GM20431 (cell line): ENCODE measurements around the gene HYDIN.
"Not testable (repeated sequence)": the region's sequence is repeated elsewhere in the genome, so short reads cannot be mapped to it uniquely, and the experiment has no call there.

Source experiments
- in situ Hi-C: fragments of 300-500 bp; cut with MseI, MboI; formaldehyde crosslinking; loops from one replicate; pipeline ENCODE4 v1.15.0; 2020; ENCODE audit warnings: low sequenced_read_pairs; ENCODE audit not compliant: unreplicated experiment

The HYDIN gene

GRCh38 chr16:70920661-70921060 is 309.9 kb downstream of the HYDIN start:
- in situ Hi-C loops = not testable (repeated sequence)

DNA sequence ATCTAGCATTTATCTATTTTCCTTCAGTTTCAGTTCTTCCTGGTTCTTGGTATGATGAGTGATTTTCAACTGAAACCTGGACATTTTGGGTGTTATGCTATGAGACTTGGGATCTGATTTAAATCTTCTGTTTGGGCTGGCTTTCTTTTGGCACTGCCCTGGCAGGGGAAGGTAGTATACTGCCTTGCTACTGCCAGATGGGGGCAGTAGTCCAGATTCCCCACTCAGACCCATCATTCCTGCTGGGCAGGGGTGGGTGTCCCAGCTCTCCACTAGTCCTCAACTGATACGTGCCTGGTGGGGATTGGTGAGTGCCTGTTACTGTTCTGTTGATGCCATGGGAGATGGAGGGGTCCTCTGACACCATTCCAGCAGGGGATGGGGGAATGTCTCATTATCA is 342.3 kb downstream of the HYDIN start:
- in situ Hi-C loops = not testable (repeated sequence)

DNA sequence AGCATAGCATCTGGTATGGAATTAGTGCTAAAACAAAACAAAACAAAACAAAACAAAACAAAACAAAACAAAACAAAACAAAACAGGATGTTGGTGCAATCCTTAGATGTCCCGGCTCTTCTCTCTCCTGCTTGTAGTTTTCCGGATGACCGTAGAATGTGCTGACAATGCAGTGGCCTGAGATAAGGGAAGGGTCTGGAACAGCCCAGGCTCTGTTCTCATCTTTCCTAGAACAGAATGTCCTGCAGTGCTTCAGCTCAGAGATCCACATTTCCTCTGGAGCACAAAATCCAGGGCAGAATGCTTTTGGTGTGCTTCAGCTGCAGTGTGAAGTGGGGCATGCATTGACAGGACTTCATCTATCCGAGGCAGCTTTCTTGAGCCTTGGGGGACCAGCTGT is 345.9 kb downstream of the HYDIN start:
- in situ Hi-C loops = not testable (repeated sequence)

DNA sequence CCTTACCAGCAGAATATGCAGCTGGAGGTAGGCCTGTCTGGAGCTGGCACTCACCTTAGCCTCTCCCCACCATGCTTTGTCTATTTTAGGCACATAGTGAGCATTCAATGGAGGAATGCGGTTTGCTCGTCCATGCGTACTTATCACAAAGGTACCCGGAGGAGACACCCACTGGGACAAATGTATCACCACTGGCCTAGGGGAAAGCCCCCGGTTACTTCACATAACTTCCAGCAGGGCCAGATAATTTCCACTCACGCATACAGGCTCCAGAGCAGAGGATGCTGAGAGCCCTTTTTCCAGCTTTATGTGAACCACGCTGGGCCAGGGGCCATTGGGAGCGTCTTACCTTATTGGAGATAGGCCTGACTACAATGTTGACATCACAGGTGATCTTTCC is 348.2 kb downstream of the HYDIN start:
- in situ Hi-C loops = not testable (repeated sequence)

GRCh38 chr16:70877895-70878294 is 352.6 kb downstream of the HYDIN start:
- in situ Hi-C loops = not testable (repeated sequence)

DNA sequence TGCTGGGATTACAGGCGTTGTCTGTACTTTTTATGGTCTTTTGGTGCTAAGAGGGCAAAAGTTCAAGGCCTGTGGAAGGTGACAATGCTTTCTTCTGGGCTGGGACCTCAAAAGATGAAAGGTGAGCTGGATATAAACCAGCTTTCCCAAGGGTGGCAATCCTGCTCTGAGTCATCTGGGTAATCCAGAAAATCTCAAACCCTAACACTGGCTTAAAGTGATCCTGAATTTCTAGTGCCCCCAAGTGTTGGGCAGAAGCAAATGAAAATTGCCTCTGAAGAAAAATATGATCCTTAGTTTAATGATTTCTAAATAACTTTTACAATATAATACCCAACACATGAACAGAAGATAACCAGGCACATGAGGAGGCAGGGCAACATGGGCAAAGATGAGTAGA is 354.1 kb downstream of the HYDIN start:
- in situ Hi-C loops = not testable (repeated sequence)

- in situ Hi-C loops = not testable (repeated sequence)
These were observed 365.8 kb downstream of the HYDIN start for GRCh38 chr16:70864698-70865097.

- in situ Hi-C loops = not testable (repeated sequence)
These were observed 368.5 kb downstream of the HYDIN start for GRCh38 chr16:70861996-70862395.

GRCh38 chr16:70851299-70851698 is 379.2 kb downstream of the HYDIN start:
- in situ Hi-C loops = not testable (repeated sequence)

DNA sequence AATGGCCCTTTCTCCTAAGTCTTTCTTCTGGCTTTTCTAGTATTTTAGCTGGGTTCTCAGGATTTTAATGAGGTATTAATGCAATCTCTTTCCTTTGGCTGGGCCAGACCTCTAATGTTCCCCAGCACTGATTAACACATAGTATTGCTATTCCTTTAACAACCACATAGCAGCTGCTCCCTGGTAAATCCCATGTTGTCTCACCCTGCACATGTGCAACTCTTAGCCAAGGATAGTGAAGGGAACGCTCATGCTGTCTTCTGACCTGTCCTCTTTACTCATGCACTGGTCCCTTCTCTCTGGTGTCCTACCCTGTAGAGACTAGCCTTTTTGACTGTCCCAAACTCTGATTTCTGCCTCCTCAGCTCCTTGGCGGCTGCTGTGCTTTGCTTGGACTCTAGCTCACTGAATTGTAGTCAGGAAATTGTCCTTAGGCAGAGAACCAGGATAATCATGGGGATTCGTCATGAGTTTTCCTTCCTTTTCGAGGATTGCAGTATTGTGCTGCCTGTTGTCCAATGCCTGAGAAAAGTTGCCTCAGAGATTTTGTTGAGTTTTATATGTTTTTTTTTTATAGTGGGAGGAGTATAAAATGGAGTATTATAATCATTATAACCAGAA is 406.9 kb downstream of the HYDIN start:
- in situ Hi-C loops = not testable (repeated sequence)

DNA sequence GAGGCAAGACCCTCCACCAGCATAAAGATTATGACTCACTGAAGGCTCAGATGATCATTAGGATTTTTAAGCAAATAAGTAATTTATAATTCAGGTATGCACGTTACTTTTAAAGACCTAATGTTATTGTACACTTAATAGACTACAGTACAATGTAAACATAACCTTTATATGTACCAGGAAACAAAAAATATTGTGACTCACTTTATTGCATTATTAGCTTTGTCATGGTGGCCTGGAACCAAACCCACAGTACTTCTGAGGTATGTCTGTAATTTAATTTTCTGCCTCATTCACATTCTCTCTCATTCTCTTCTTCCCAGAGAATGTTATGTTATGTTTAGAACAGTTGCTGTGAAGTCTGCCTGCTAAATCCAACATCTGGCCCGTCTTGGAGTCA is 407.8 kb downstream of the HYDIN start:
- in situ Hi-C loops = not testable (repeated sequence)

- in situ Hi-C loops = not testable (repeated sequence)
These were observed 412.4 kb downstream of the HYDIN start for GRCh38 chr16:70818088-70818487.

- in situ Hi-C loops = no loop called here
These were observed 421.0 kb downstream of the HYDIN start for GRCh38 chr16:70809392-70810060.

- in situ Hi-C loops = no loop called here
These were observed 422.2 kb downstream of the HYDIN start for GRCh38 chr16:70808371-70808770.

DNA sequence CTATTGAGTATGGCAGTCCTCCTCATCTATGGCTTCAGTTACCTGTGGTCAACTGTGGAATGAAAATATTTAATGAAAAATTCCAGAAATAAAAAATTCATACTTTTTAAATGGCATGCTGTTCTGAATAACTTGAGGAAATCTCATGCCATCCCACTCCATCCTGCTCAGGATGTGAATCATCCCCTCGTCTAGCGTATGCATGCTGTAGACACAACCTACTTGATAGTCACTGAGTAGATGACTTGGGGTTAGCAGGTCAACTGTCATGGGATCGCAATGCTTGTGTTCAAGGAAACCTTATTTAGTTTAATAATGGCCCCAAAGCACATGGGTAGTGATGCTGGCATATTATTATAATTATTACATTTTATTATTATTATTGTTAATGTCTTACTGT is 424.7 kb downstream of the HYDIN start:
- in situ Hi-C loops = no loop called here

DNA sequence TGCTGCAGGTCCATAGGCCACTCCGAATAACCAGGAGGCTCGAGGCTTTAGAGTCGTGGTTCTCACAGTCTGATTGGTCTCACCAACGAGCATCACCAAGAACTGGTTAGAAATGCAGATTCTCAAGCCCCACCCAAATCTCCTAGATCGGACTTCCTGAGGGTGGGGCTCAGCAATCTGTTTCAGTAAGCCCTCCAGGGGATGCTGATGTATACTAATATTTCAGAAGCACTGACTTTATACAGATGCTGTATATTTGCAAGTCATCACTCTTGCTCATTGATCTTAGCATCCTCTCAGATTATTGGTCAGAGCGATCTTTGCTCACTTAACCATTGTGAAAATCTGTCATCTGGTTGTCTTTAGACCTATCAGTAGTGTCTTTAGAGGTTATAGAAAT is 425.1 kb downstream of the HYDIN start:
- in situ Hi-C loops = no loop called here

DNA sequence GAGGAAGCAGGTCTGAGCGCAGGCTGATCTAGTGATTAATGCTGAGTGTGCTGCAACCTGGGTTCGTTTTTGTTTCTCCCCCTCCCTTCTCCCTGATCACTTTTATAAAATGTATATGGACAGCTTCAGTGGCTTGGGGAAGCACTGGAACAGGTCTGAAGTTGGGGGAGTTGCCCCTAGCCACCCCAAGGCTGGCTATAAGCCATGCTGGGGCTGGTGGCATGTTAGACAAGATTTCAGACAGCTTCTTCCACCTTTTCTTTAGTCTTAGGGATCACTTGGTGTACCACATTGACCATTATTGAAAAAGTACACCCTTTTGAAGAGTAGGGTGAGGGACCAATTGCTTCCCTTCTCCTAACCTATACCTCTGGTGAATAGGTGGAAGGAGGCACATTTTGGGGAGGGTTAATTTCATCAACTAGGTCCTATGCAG is 425.8 kb downstream of the HYDIN start:
- in situ Hi-C loops = no loop called here

DNA sequence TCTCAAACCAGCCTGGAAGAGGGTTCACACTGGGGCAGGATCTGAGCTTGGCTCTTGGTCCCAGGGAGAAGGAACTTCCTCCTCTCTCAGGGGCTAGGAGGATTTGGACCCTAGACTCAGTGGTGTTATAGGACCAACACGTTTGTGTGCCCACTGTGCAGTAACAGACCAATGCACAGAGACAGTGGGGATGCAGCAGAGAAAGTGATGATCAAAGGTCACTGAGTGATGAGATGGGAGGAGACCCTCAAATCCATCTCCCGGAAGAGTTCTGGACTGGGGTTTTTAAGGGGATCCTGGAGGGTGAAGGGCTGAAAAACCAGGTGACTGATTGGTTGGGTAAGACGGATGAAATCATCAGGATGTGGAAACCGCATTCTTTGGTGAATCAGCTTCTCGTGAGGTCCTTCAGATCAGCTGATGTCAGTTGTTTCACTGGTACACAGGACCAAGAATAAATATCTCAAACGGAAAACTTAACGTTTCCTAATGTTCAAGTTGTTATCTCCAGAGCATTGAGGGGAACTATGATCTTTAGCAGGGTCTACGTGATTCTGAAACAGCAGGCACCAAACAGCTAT is 426.3 kb downstream of the HYDIN start:
- in situ Hi-C loops = no loop called here

DNA sequence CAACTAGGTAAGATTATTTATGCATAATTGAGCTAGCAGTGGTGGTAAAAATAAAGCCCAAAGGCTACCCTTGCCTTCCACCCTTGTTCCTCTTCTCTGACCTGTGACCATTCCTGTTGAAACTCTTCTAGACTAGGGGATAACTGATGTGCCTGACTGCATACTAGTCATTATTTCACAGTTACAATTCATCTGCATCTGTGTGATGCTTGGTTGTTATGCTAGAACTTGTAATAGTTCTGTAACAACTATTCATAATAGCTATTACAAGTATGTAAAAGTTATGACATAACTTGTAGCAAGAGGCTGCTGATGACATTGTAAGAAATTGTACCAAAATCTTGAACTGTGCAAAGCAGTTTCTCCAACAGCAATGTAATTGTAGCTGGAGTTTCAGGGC is 427.2 kb downstream of the HYDIN start:
- in situ Hi-C loops = no loop called here

DNA sequence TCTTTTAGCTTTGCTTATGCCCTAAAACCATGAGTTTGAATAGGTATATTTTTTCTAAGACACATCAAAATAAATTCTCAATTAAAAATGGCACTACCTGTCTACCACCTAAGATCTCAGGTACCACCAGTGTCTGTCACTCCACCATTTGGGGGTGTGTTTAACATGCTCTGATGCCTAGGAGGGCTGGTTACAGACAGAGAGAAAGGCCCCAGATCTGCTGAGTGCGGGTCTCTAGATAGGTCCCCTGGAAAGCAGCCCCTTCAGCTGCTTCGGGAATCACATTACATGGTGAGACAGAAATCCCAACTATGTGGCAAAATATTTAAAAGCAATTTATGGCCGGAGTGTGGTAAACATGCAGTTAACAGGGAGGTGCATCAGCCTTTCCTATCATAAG is 428.9 kb downstream of the HYDIN start:
- in situ Hi-C loops = no loop called here

- in situ Hi-C loops = no loop called here
These were observed 429.6 kb downstream of the HYDIN start, which contains the start of gene VAC14 for GRCh38 chr16:70800781-70801480. Gene VAC14, minus strand, starts transcription at chr16:70801158. Its CDS starts 258 bp downstream, at chr16:70800900.
